GM19438 (cell line): ENCODE data around the gene TOLLIP.

Experiments
- ATAC-seq: cut with Tn5 transposase; IDR thresholded peaks from one replicate; pipeline ENCODE4 v1.9.1; 2021; ENCODE audit warnings: low read depth; ENCODE audit not compliant: unreplicated experiment

Gene TOLLIP

DNA sequence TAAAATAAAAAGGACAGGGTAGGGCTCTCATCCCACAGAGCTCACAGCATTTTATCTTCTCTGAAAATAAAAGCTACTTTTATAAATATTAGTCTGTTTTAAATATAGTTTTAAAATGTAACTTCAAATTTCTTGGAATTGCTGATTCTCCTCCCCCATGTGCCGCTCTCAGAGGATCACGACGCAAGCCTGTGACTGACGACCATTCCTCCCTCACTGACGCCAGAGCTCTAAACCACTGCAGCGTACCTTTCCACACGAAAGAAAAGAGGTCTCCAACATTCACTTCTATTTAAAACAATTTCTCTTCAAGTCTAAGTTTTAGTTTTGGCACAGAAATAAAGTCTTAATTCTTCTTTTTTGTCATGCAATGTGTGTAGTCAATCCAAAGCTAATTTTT, 9.3 kb downstream of the TOLLIP start:
- no peak for ATAC-seq

GRCh38 chr11:1299621-1300020, 9.8 kb downstream of the TOLLIP start:
- no peak for ATAC-seq

GRCh38 chr11:1298695-1299492, 10.5 kb downstream of the TOLLIP start:
- no peak for ATAC-seq

- ATAC-seq: no peak
These were observed 11.6 kb downstream of the TOLLIP start for GRCh38 chr11:1297576-1298473.

DNA sequence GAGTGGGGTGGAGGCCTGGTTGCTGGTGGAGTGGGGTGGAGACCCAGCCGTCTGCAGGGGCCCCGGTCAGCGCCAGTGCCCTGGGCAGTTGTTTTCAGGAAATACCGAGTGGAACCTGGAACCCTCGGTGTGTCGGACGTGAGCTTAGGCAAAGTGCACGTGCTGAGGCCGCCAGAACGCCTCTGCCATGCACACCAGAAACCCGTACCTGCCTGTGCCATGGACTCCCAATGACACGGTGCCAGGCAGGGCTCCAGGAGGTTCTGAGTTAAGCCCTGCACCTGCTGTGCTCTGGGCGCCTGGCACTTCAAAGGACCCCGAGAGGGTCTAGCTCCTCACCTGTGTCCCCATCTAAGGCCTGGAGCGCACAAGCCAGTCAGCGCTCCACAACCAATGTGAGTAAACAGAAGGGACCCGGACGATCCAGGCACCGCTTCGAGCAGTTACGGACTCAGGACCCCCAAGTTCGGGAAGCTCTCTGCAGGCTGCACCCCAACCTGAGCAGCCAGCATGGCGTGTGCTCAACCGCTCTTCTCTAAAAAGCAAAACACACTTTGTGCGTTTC, 12.3 kb downstream of the TOLLIP start:
- no peak for ATAC-seq

DNA sequence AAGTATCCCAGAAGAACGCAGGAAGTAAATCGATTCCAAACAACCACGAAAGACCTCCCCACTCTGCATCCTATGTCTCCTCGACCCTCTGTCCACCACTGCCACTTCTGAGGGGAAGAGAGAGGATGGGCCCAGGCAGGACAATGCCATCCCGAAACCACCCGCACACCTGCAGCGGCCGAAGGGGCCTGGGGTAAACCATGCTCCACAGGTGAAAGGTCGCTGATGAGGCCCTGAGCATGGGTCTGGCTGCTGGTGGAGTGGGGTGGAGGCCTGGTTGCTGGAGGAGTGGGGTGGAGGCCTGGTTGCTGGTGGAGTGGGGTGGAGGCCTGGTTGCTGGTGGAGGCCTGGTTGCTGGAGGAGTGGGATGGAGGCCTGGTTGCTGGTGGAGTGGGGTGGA, 13.1 kb downstream of the TOLLIP start:
- no peak for ATAC-seq

- no peak for ATAC-seq
These were observed 13.8 kb downstream of the TOLLIP start for GRCh38 chr11:1295591-1295990.

DNA sequence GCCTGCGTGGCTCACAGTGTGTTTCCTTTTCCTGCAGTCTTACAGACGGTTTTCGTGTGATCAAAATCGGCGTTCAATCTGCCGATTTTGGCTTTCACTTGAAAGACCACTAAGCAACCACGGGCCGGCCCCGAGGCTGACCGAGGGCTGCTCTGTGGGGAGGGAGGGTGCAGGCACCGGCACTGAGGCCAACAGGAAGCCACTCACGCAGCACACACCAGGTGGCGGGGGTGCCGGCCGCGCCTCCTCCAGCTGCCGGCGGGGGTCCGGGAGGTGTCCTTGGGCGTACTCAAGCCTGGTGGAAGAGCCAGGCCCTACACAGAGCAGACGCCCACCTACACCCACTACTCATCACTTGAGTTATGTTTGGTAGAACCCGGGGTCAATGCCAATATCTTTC, 14.3 kb downstream of the TOLLIP start:
- no peak for ATAC-seq

GRCh38 chr11:1293619-1294015, 15.8 kb downstream of the TOLLIP start:
- no peak for ATAC-seq

GRCh38 chr11:1292644-1293618, 16.5 kb downstream of the TOLLIP start:
- no peak for ATAC-seq

GRCh38 chr11:1292018-1292643, 17.3 kb downstream of the TOLLIP start:
- no peak for ATAC-seq

- no peak for ATAC-seq
These were observed 18.0 kb downstream of the TOLLIP start for GRCh38 chr11:1291295-1292017.

- ATAC-seq: no peak
These were observed 19.1 kb downstream of the TOLLIP start for GRCh38 chr11:1290052-1291040.

DNA sequence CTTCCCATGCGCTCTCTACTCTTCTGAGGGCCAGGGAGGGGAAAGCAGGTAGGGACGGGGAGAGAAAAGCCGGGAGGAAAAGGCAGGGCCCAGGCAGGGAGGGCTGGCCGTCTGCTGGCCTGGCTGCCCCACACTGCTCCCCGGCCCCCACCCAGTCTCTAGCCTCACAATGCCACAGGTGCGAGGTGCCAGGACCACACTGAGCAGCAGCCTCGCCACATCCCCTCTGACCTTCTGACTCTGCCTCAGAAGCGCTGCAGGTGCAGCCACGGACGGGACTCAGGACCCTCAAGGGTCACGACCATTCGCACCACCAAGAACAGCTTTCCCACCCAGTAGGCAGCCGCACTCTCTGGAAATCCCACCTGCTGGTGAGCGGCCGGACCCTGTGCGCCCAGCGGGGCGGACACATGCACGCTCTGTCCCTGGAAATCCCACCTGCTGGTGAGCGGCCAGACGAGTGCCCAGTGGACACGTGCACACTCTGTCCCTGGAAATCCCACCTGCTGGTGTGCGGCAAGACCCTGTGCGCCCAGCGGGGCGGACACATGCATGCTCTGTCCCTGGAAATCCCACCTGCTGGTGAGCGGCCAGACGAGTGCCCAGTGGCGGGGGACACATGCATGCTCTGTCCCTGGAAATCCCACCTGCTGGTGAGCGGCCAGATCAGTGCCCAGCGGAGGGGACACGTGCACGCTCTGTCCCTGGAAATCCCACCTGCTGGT, 20.1 kb downstream of the TOLLIP start:
- ATAC-seq: no peak

GRCh38 chr11:1288426-1289151, 20.8 kb downstream of the TOLLIP start:
- ATAC-seq: no peak

- no peak for ATAC-seq
These were observed 21.5 kb downstream of the TOLLIP start for GRCh38 chr11:1287928-1288327.

DNA sequence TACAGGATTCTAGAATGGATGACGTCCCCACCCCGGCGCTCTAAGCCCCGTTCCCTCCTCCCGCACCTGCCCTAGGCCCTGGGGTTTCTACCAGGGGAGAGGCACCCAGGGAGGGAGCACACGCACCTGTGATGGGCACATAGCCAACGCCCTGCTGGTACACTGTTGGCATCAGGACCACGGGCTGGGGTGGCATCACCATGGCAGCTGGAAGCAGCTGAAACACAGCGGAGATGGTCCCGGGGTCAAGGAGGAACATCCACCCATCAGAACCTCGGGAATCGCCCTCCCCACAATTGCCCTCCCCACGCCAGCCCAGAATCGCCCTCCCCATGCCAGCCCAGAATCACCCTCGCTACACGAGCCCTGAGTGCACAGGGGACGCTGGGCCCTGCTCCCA, 23.6 kb downstream of the TOLLIP start:
- ATAC-seq: no peak
